Keratinocyte (primary cell): ENCODE measurements around the gene BTBD6. TPM values are rescaled to one million over a fixed set of nuclear protein-coding genes. Genes with fewer than 3 reads are reported as not detected.

ENCODE experiments used
- DNase-seq: peaks from one replicate; pipeline ENCODE4 v3.0.0-alpha.2; 2011; ENCODE audit warnings: low read depth, missing footprints, low spot score
- FAIRE-seq: peaks from 2 replicates; lab custom pipeline; 2011; peaks lifted over from hg19 to GRCh38; lab: Jason Lieb, UNC
- H2AFZ ChIP-seq: 2 replicates; pipeline ENCODE4 v1.6.0; 2012; ENCODE audit warnings: low read length, control low read depth, inconsistent platforms; ENCODE audit not compliant: control insufficient read depth
- H3K27ac ChIP-seq: 2 replicates; pipeline ENCODE4 v1.5.1; 2011; ENCODE audit warnings: low read length; ENCODE audit not compliant: control insufficient read depth, insufficient read depth
- H3K27me3 ChIP-seq: 3 replicates; pipeline ENCODE4 v1.6.0; 2011; ENCODE audit warnings: low read length; ENCODE audit not compliant: control insufficient read depth, insufficient read depth; ENCODE audit errors: extremely low read depth
- H3K36me3 ChIP-seq, 2 experiments: 2 replicates in 1 of 2; 3 replicates in 1 of 2; pipeline ENCODE4 v1.5.1; 2011; ENCODE audit warnings: low read length in 2 of 2, mild to moderate bottlenecking in 1 of 2; ENCODE audit not compliant: control insufficient read depth in 2 of 2, insufficient read depth in 2 of 2; ENCODE audit errors: extremely low read depth in 1 of 2
- H3K4me1 ChIP-seq: 3 replicates; pipeline ENCODE4 v1.5.1; 2011; ENCODE audit warnings: low read length; ENCODE audit not compliant: control insufficient read depth, insufficient read depth; ENCODE audit errors: extremely low read depth
- H3K4me2 ChIP-seq: 3 replicates; pipeline ENCODE4 v1.6.0; 2011; ENCODE audit warnings: low read depth, low read length; ENCODE audit not compliant: control insufficient read depth, insufficient read depth; ENCODE audit errors: extremely low read depth
- H3K4me3 ChIP-seq, 3 experiments: fragments of 200-600 bp in 1 of 3; sonication (generic) in 1 of 3; 2 replicates in 2 of 3; 3 replicates in 1 of 3; pipeline ENCODE4 v1.5.1; 2011 to 2016; ENCODE audit warnings: low read length in 3 of 3, mild to moderate bottlenecking in 3 of 3, control low read depth in 2 of 3, inconsistent platforms in 1 of 3, low read depth in 1 of 3, mixed read lengths in 1 of 3, mixed run types in 1 of 3, moderate library complexity in 1 of 3; ENCODE audit not compliant: control insufficient read depth in 2 of 3, insufficient read depth in 2 of 3; ENCODE audit errors: extremely low read depth in 1 of 3
- H3K79me2 ChIP-seq: 2 replicates; pipeline ENCODE4 v1.6.0; 2012; ENCODE audit warnings: low read length; ENCODE audit not compliant: control insufficient read depth, insufficient read depth
- H3K9ac ChIP-seq: 3 replicates; pipeline ENCODE4 v1.6.0; 2011; ENCODE audit warnings: low read length; ENCODE audit not compliant: control insufficient read depth, insufficient read depth; ENCODE audit errors: extremely low read depth
- H3K9me1 ChIP-seq: 3 replicates; pipeline ENCODE4 v1.6.0; 2011; ENCODE audit warnings: low read length; ENCODE audit not compliant: control insufficient read depth, insufficient read depth; ENCODE audit errors: extremely low read depth
- H3K9me3 ChIP-seq: 2 replicates; pipeline ENCODE4 v1.5.1; 2012; ENCODE audit warnings: low read depth, low read length; ENCODE audit not compliant: control insufficient read depth
- H4K20me1 ChIP-seq: 3 replicates; pipeline ENCODE4 v1.6.0; 2011; ENCODE audit warnings: low read length; ENCODE audit not compliant: control insufficient read depth, insufficient read depth; ENCODE audit errors: extremely low read depth
- CTCF ChIP-seq, 3 experiments: IDR thresholded peaks in 1 of 3; conservative IDR thresholded peaks in 1 of 3; optimal IDR thresholded peaks in 1 of 3; 2 replicates in 2 of 3; 3 replicates in 1 of 3; pipeline versions ENCODE3 to v1.5.1; 2011; ENCODE audit warnings: low read length in 3 of 3, mild to moderate bottlenecking in 3 of 3, moderate library complexity in 2 of 3, control low read depth in 1 of 3, inconsistent platforms in 1 of 3; ENCODE audit not compliant: insufficient read depth in 2 of 3; ENCODE audit errors: extremely low read depth in 1 of 3
- EZH2 ChIP-seq: IDR thresholded peaks from one replicate; pipeline ENCODE4 v1.6.1; 2012; ENCODE audit warnings: inconsistent platforms, mild to moderate bottlenecking, low read length, moderate library complexity
- dilution Hi-C: fragments of 300-500 bp; cut with MboI; formaldehyde crosslinking; loops from one replicate; pipeline ENCODE4 v1.7.0; 2020; ENCODE audit warnings: low sequenced_read_pairs; ENCODE audit not compliant: extremely low pct_ligation_motif_present
- polyA plus RNA-seq, 5 experiments: library from polyadenylated mRNA; depleted of rRNA in 3 of 5; stranded (reverse) in 3 of 5; stranded (forward) in 1 of 5; unstranded in 1 of 5; fragments of >200 nt; gene quantifications; 1 replicate in 1 of 5; 2 replicates in 3 of 5; 3 replicates in 1 of 5; pipeline versions ENCODE4 v1.2.1 to v1.2.3, GENCODE V29; 2011 to 2012; ENCODE audit warnings: missing spikeins in 2 of 5, low read depth in 1 of 5, low replicate concordance in 1 of 5

BTBD6 gene
- polyA plus RNA-seq, 1 donor (not counting 4 experiments of a cell fraction or from before 2014, with no cell fraction given) = 22.2 TPM

GRCh38 chr14:105215602-105216001 is 32.7 kb upstream of the BTBD6 start:
- TF ChIP-seq CTCF (optimal IDR thresholded peaks at IDR 0.05 in 1 of 3, IDR thresholded peaks at IDR 0.05 in 1 of 3, conservative IDR thresholded peaks at IDR 0.05 in 1 of 3; ENCODE audit: extremely low read depth in 1 of 3, insufficient read depth in 2 of 3, low read length in 3 of 3) (no peak), EZH2 (no peak)
- no peaks in the 10 kb centered on the region for H3K4me1 ChIP-seq
- H2AFZ ChIP-seq = no peak overlapping the region
- H3K4me3 ChIP-seq = no peak overlapping the region
- H3K27me3 ChIP-seq = no peaks in the 10 kb centered on the region
- no peaks in the 10 kb centered on the region for H3K79me2 ChIP-seq
- no peaks in the 10 kb centered on the region for H3K9me1 ChIP-seq
- H3K27ac ChIP-seq = no peak overlapping the region
- no peak for DNase-seq
- no peak for FAIRE-seq
- dilution Hi-C loops = no loop called here
- H4K20me1 ChIP-seq = no peaks in the 10 kb centered on the region
- H3K36me3 ChIP-seq = peaks cover 0 to 18% of the 10 kb centered on the region in 2 experiments
- no peak overlapping the region for H3K4me2 ChIP-seq
- H3K9ac ChIP-seq = no peak overlapping the region
- no peaks in the 10 kb centered on the region for H3K9me3 ChIP-seq

- Histone ChIP-seq H3K9ac (no peak overlapping the region), H3K27me3 (no peaks in the 10 kb centered on the region), H3K9me1 (no peaks in the 10 kb centered on the region), H4K20me1 (no peaks in the 10 kb centered on the region), H3K9me3 (no peaks in the 10 kb centered on the region), H3K79me2 (no peaks in the 10 kb centered on the region), H3K4me1 (no peaks in the 10 kb centered on the region), H3K4me3 (no peak overlapping the region), H2AFZ (no peak overlapping the region), H3K27ac (no peak overlapping the region), H3K36me3 (peaks cover 0 to 24% of the 10 kb centered on the region in 2 experiments), H3K4me2 (no peak overlapping the region)
- no peak for TF ChIP-seq CTCF (optimal IDR thresholded peaks at IDR 0.05 in 1 of 3, IDR thresholded peaks at IDR 0.05 in 1 of 3, conservative IDR thresholded peaks at IDR 0.05 in 1 of 3; ENCODE audit: extremely low read depth in 1 of 3, insufficient read depth in 2 of 3, low read length in 3 of 3)
- no peak for TF ChIP-seq EZH2
- FAIRE-seq = no peak
- DNase-seq = no peak
- dilution Hi-C loops = no loop called here
Measured at GRCh38 chr14:105216490-105217247, 31.7 kb upstream of the BTBD6 start.
